ENCODE data around the gene ELAVL2.
"Not testable (repeated sequence)": the region's sequence is repeated elsewhere in the genome, so short reads cannot be mapped to it uniquely, and the experiment has no call there.

The ELAVL2 gene

GRCh38 chr9:23769307-23769935 is 56.6 kb downstream of the ELAVL2 start:
- no peak for DNase-seq

- no peak for DNase-seq
Measured at GRCh38 chr9:23768861-23769260, 57.2 kb downstream of the ELAVL2 start.

GRCh38 chr9:23766613-23767012 is 59.4 kb downstream of the ELAVL2 start:
- no peak for DNase-seq

- DNase-seq, result no peak
Measured at GRCh38 chr9:23765561-23765960, 60.5 kb downstream of the ELAVL2 start.

GRCh38 chr9:23764219-23764618 is 61.8 kb downstream of the ELAVL2 start:
- DNase-seq, result no peak

GRCh38 chr9:23754551-23754950 is 71.5 kb downstream of the ELAVL2 start:
- no peak for DNase-seq

GRCh38 chr9:23752859-23753258 is 73.2 kb downstream of the ELAVL2 start:
- no peak for DNase-seq

- no peak for DNase-seq
Measured at GRCh38 chr9:23751633-23752032, 74.4 kb downstream of the ELAVL2 start.

- no peak for DNase-seq
Measured at GRCh38 chr9:23750808-23751207, 75.2 kb downstream of the ELAVL2 start.

- no peak for DNase-seq
Measured at GRCh38 chr9:23747088-23748075, 78.7 kb downstream of the ELAVL2 start.

GRCh38 chr9:23746317-23746716 is 79.7 kb downstream of the ELAVL2 start:
- no peak for DNase-seq

GRCh38 chr9:23743036-23743435 is 83.0 kb downstream of the ELAVL2 start:
- DNase-seq, result no peak

- no peak for DNase-seq
Measured at GRCh38 chr9:23741351-23741750, 84.7 kb downstream of the ELAVL2 start.

GRCh38 chr9:23740531-23740930 is 85.5 kb downstream of the ELAVL2 start:
- no peak for DNase-seq

- no peak for DNase-seq
Measured at GRCh38 chr9:23739753-23740152, 86.3 kb downstream of the ELAVL2 start.

GRCh38 chr9:23736293-23736692 is 89.7 kb downstream of the ELAVL2 start:
- no peak for DNase-seq

GRCh38 chr9:23733495-23734078 is 92.5 kb downstream of the ELAVL2 start:
- DNase-seq, result no peak

GRCh38 chr9:23731353-23731752 is 94.7 kb downstream of the ELAVL2 start:
- no peak for DNase-seq

- no peak for DNase-seq
Measured at GRCh38 chr9:23730364-23730763, 95.7 kb downstream of the ELAVL2 start.

- no peak for DNase-seq
Measured at GRCh38 chr9:23728736-23729135, 97.3 kb downstream of the ELAVL2 start.

- DNase-seq, result no peak
Measured at GRCh38 chr9:23725279-23725946, 100.6 kb downstream of the ELAVL2 start.

GRCh38 chr9:23723672-23724071 is 102.4 kb downstream of the ELAVL2 start:
- DNase-seq, result no peak

- DNase-seq, result not testable (repeated sequence)
Measured at GRCh38 chr9:23723048-23723447, 103.0 kb downstream of the ELAVL2 start.
